ENCODE measurements around the gene SMAD6.
"Not testable (repeated sequence)": the region's sequence is repeated elsewhere in the genome, so short reads cannot be mapped to it uniquely, and the experiment has no call there.

The SMAD6 gene

GRCh38 chr15:66675446-66675845 is 26.6 kb upstream of the SMAD6 start:
- no peak for DNase-seq (ENCODE audit: low spot score)

GRCh38 chr15:66677336-66677735 is 24.7 kb upstream of the SMAD6 start:
- DNase-seq (ENCODE audit: low spot score), result no peak

- DNase-seq (ENCODE audit: low spot score), result no peak
These were observed 22.9 kb upstream of the SMAD6 start for GRCh38 chr15:66679061-66679656.

GRCh38 chr15:66679657-66680108 is 22.4 kb upstream of the SMAD6 start:
- no peak for DNase-seq (ENCODE audit: low spot score)

- DNase-seq (ENCODE audit: low spot score), result no peak
These were observed 21.5 kb upstream of the SMAD6 start for GRCh38 chr15:66680502-66680901.

GRCh38 chr15:66681395-66681794 is 20.6 kb upstream of the SMAD6 start:
- no peak for DNase-seq (ENCODE audit: low spot score)

- no peak for DNase-seq (ENCODE audit: low spot score)
These were observed 19.8 kb upstream of the SMAD6 start for GRCh38 chr15:66682246-66682645.

- DNase-seq (ENCODE audit: low spot score), result no peak
These were observed 19.2 kb upstream of the SMAD6 start for GRCh38 chr15:66682865-66683264.

- DNase-seq (ENCODE audit: low spot score), result no peak
These were observed 17.8 kb upstream of the SMAD6 start for GRCh38 chr15:66684136-66684681.

- no peak for DNase-seq (ENCODE audit: low spot score)
These were observed 16.3 kb upstream of the SMAD6 start for GRCh38 chr15:66685638-66686150.

GRCh38 chr15:66690912-66691311 is 11.1 kb upstream of the SMAD6 start:
- not testable (repeated sequence) for DNase-seq (ENCODE audit: low spot score)

- no peak for DNase-seq (ENCODE audit: low spot score)
These were observed 10.3 kb upstream of the SMAD6 start for GRCh38 chr15:66691727-66692126.

- no peak for DNase-seq (ENCODE audit: low spot score)
These were observed 9.6 kb upstream of the SMAD6 start for GRCh38 chr15:66692391-66692790.

- DNase-seq (ENCODE audit: low spot score), result no peak
These were observed 9.0 kb upstream of the SMAD6 start for GRCh38 chr15:66692808-66693596.

GRCh38 chr15:66696770-66697169 is 5.3 kb upstream of the SMAD6 start:
- DNase-seq (ENCODE audit: low spot score), result no peak

GRCh38 chr15:66698318-66698961 is 3.6 kb upstream of the SMAD6 start:
- DNase-seq (ENCODE audit: low spot score), result peak; percentile 80

GRCh38 chr15:66698971-66699370 is 3.1 kb upstream of the SMAD6 start:
- DNase-seq (ENCODE audit: low spot score), result no peak

- DNase-seq (ENCODE audit: low spot score), result no peak
These were observed 1.6 kb upstream of the SMAD6 start for GRCh38 chr15:66700412-66700801.

- peak; percentile 98 for DNase-seq (ENCODE audit: low spot score)
These were observed 1.1 kb upstream of the SMAD6 start for GRCh38 chr15:66700802-66701421.

- DNase-seq (ENCODE audit: low spot score), result peak; percentile 58
These were observed 508 bp upstream of the SMAD6 start for GRCh38 chr15:66701422-66702034.

GRCh38 chr15:66702787-66703539 is 927 bp downstream of the SMAD6 start:
- DNase-seq (ENCODE audit: low spot score), result no peak
